Measurements from ENCODE around the gene ODF2. TPM values are rescaled to one million over a fixed set of nuclear protein-coding genes. Genes with fewer than 3 reads are reported as not detected.
A peak's percentile ranks its signal among the peaks of the same experiment; 100 is the strongest.
"Not testable (repeated sequence)": the region's sequence is repeated elsewhere in the genome, so short reads cannot be mapped to it uniquely, and the experiment has no call there.

ODF2 gene
- total RNA-seq, 1 experiment from 2014 or later, result 37.7 TPM

DNA sequence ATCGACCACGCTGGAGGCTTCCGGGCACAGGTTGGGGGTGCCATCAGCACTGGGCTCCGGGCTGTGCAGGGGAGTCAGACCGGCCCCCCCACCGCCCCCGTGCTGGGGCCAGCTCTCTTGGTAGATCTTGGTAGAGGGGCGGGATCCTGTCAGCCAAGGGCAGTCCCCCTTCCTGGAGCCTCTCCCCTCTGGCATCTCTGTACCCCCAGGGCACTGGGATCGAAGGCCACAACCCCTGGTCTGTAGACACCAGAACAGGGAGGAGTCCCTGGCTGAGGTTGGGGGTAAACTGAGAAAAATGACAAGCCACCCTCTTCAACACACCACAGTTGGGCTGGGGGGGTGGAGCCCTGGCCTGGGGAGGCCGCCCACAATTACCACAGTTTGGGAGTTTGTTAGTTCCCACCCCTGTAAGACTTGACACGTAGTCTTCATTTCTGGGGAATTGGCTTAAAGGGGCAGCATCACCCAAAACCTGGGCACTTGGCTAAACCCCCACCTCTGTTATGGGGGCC, 34.3 kb upstream of the ODF2 start:
- in situ Hi-C loops (cut with HindIII; ENCODE audit: low pct_unique_long_range_greater_than_20kb, low sequenced_read_pairs), result no loop called here
- DNase-seq (ENCODE audit: low read depth, low spot score), result no peak

DNA sequence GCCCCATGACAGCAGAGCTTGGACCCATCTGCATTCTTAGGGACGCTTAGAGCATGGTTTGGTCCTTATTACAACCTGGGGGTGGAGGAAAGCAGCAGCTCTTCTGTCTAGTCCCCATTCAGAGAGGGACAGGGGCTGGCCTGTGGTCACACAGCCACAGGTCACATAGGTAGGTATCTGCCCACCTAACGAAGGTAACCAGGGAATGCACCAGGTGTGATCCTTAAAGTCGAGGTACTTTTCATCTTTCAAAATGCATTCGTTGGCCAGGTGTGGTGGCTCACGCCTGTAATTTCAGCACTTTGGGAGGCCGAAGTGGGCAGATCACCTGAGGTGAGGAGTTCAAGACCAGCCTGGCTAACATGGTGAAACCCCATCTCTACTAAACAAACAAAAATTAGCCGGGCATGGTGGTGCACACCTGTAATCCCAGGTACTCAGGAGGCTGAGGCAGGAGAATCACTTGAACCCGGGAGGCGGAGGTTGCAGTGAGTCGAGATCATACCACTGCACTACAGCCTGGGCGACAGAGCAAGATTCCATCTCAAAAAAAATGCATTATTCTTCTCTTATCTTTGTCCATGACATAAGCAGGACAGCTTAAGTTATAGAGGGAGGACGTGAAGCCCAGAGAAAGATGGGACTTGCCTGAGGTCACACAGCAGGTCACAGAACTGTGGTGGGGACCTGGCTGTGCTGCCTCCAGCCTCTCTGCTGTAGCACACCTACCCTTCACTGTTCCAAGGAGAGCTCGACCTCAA, 33.6 kb upstream of the ODF2 start:
- DNase-seq (ENCODE audit: low read depth, low spot score); in situ Hi-C loops (cut with HindIII; ENCODE audit: low pct_unique_long_range_greater_than_20kb, low sequenced_read_pairs): not testable (repeated sequence)

DNA sequence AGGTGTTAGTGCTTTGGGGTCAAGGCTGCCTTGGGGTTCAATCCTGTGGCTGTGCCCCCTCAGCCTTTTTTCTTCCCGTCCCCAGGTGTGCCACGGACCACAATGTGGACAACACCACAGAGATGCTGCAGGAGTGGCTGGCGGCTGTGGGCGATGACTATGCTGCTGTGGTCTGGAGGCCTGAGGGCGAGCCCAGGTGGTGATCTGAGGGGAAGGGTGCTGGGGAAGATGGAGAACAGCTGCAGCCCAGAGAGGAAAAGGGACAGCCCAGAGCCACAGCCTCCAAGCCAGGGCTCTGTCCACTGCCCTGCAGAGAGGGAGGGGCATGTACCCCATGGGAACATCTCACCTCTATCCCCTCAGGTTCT, 33.0 kb upstream of the ODF2 start:
- in situ Hi-C loops (cut with HindIII; ENCODE audit: low pct_unique_long_range_greater_than_20kb, low sequenced_read_pairs), result no loop called here
- DNase-seq (ENCODE audit: low read depth, low spot score), result no peak

DNA sequence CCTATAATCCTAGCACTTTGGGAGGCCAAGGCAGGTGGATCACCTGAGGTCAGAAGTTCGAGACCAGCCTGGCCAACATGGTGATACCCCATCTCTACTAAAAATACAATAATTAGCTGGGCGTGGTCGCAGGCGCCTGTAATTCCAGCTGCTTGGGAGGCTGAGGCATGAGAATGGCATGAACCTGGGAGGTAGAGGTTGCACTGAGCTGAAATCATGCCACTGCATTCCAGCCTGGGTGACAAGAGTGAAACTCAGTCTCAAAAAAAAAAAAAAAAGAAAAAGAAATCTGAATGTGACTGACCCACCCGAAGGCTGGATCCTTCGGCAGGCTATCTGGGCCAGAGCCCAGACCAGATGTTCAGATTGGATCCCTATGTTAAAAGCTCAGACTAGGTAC, 32.5 kb upstream of the ODF2 start:
- DNase-seq (ENCODE audit: low read depth, low spot score); in situ Hi-C loops (cut with HindIII; ENCODE audit: low pct_unique_long_range_greater_than_20kb, low sequenced_read_pairs): not testable (repeated sequence)

DNA sequence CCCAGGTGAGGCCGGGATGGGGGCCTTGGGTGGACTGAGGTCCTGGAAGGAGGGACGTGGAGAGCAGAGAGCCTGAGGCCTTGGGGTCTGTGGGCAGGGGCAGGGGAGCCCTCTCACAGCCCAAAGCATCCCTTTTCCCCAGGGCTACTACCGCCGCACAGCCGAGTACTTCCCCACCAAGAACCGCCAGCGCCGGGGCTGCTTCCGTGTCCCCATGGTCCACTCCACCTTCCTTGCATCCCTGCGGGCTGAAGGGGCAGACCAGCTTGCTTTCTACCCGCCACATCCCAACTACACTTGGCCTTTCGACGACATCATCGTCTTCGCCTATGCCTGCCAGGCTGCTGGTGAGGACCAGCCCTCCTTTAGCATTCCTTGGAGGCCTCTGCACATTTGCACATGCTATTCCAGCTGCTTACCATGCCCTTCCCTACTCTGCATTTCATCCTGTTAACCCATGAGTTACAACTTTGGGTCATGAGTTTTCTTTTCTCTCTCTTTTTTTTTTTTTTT, 31.5 kb upstream of the ODF2 start:
- in situ Hi-C loops (cut with HindIII; ENCODE audit: low pct_unique_long_range_greater_than_20kb, low sequenced_read_pairs), result no loop called here

DNA sequence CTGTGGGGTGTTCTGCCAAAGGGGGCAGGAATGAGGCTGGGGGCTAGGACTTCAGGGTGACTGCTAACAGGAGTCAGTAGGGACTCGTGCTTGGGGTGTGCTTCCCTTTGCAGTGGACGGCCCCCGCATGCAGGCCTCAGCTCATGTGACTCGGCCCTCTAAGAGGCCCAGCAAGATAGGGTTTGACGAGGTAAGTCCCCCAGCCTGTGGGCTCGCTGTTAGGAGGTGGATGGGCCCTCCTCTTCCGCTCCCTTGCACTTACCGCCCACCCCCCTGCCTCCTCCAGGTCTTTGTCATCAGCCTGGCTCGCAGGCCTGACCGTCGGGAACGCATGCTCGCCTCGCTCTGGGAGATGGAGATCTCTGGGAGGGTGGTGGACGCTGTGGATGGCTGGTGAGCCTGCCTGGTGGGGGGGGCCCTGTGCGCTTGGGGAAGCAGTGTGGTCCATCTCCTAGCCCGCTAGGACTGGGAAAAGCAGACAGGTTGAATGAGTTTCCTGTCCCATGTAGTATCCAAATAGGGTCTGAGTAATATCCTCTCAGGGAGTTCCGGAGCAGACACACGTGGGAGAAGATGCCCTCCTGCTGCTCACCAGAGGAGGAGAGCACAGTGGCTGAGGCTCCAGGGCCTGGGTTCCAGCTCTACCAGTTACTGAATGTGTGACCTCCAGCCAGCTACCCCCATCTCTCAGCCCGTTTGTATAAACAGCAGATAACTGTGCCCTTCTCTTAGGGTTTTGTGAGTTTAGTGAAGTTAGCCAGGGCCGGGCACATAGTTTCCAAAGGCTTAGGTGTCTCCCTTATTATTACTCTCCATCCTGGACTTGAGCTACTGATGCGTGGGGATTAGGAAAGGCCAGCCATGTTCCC, 26.9 kb upstream of the ODF2 start:
- in situ Hi-C loops (cut with HindIII; ENCODE audit: low pct_unique_long_range_greater_than_20kb, low sequenced_read_pairs), result no loop called here

More for the DNA sequence above, 31.5 kb upstream of the ODF2 start:
- DNase-seq (ENCODE audit: low read depth, low spot score), result no peak

DNA sequence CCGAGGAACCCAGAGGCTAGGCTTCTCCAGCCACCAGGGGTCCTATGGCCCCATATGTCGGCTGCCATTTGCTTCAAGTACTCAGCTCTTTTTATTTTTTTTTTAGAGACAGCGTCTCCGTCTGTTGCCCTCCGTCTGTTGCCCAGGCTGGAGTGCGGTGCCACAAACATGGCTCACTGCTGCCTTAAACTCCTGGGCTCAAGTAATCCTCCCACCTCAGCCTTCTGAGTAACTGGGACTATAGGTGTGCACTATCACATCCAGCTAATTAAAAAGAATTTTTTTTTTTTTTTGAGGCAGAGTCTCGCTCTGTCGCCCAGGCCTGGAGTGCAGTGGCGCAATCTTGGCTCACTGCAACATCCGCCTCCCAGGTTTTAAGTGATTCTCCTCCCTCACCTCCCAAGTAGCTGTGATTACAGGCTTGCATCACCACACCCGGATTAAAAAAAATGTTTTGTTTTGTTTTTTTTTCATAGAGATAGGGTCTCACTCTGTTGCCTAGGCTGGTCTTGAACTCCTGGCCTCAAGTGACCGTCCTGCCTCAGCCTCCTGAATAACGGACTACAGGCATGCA, 26.2 kb upstream of the ODF2 start:
- in situ Hi-C loops (cut with HindIII; ENCODE audit: low pct_unique_long_range_greater_than_20kb, low sequenced_read_pairs), result no loop called here
- DNase-seq (ENCODE audit: low read depth, low spot score), result no peak

More for the DNA sequence above, 26.9 kb upstream of the ODF2 start:
- no peak for DNase-seq (ENCODE audit: low read depth, low spot score)

DNA sequence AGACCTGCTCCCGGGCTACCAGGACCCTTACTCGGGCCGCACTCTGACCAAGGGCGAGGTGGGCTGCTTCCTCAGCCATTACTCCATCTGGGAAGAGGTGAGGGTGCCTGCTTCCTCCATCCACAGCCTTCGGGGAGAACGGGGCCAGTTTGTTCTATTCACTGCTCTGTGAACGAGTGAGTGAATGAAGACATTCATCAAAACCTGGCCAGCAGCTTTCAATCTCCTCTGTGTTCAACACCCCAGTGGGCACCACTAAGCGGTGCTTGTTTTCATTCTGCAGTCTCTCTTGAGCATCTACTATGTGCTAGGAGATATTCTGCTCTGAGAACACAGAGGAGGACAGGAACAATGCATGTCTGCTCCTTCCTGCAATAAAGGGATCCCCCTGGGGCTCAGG, 24.6 kb upstream of the ODF2 start:
- in situ Hi-C loops (cut with HindIII; ENCODE audit: low pct_unique_long_range_greater_than_20kb, low sequenced_read_pairs), result no loop called here
- no peak for DNase-seq (ENCODE audit: low read depth, low spot score)

DNA sequence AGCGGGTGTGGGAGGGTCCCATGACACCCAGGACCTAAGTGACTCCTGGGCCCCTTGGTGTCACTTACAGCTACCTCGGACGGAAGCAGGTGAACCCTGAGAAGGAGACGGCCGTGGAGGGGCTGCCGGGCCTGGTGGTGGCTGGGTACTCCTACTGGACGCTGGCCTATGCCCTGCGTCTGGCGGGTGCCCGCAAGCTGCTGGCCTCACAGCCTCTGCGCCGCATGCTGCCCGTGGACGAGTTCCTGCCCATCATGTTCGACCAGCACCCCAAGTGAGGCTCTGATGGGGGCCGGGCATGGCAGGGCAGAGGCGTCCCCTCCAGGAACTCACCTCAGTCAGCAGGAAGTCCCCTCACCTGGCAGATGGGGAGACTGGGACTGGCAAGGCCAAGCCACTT, 21.5 kb upstream of the ODF2 start:
- in situ Hi-C loops (cut with HindIII; ENCODE audit: low pct_unique_long_range_greater_than_20kb, low sequenced_read_pairs), result no loop called here

DNA sequence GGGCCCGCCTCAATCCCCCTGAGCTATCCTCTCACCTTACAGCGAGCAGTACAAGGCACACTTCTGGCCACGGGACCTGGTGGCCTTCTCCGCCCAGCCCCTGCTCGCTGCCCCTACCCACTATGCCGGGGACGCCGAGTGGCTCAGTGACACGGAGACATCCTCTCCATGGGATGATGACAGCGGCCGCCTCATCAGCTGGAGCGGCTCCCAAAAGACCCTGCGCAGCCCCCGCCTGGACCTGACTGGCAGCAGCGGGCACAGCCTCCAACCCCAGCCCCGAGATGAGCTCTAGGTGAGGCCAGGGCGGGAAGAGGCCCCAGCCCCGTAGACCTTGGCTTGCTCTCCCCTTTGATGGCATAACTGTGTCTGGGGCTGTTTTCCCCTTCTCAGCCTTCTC, 20.2 kb upstream of the ODF2 start:
- in situ Hi-C loops (cut with HindIII; ENCODE audit: low pct_unique_long_range_greater_than_20kb, low sequenced_read_pairs), result no loop called here
- DNase-seq (ENCODE audit: low read depth, low spot score), result no peak

More for the DNA sequence above, 21.5 kb upstream of the ODF2 start:
- DNase-seq (ENCODE audit: low read depth, low spot score), result no peak

DNA sequence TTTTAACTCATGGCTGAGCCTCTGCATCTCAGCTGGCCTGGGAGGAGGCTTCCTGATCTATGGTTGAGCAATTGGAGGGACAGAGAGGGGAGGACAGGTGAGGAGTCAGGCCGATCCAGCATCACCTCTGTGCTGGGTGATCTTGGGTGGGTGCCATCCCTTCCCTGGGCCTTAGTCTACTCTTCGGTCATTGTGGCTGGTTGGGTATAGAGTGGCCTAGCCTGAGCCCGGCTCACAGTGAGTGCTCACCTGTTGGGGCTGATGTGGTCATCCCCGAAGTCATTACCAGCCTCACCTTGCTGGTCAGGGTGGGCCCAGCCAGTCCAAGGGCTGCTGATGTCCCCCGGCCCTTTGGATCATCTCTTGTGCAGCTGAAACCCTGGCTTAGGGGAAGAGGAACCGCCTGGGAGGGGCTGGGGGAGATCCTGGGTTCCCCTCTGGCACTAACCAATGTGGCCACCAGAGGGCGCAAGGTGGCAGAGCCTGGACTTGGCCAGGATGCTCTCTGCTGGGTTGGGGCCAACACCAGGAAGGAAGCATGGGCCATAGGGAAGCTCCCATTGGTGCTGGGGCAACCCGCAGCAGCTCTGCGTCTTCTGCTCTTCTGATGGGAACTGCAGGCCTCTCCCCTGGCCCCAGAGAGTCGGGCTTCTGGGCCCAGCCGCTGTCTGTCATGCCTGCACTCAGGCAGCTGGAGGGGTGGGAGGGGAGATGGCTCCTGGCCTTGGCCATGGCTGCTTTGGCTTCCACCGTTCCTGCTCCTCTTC, 17.3 kb upstream of the ODF2 start:
- peak; percentile 88 for DNase-seq (ENCODE audit: low read depth, low spot score)
- in situ Hi-C loops (cut with HindIII; ENCODE audit: low pct_unique_long_range_greater_than_20kb, low sequenced_read_pairs), result no loop called here

DNA sequence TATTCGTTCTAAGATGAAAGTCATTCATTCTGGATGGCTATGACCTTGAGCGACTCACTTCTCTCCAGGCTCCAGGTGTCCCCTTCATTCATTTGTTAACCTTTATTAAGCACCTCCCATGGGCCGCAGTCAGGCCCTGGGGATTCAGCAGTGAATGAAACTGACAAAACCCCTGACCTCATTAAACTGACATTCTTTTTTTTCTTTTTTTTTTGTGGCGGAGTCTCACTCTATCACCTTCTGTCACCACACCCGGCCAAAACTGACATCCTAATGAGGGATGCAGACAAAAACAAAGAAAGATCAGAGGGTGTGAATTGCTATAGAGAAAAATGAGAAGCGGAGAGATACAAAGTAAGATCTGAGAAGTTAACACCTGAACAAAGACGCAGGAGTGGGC, 16.5 kb upstream of the ODF2 start:
- in situ Hi-C loops (cut with HindIII; ENCODE audit: low pct_unique_long_range_greater_than_20kb, low sequenced_read_pairs), result no loop called here
- DNase-seq (ENCODE audit: low read depth, low spot score), result no peak

DNA sequence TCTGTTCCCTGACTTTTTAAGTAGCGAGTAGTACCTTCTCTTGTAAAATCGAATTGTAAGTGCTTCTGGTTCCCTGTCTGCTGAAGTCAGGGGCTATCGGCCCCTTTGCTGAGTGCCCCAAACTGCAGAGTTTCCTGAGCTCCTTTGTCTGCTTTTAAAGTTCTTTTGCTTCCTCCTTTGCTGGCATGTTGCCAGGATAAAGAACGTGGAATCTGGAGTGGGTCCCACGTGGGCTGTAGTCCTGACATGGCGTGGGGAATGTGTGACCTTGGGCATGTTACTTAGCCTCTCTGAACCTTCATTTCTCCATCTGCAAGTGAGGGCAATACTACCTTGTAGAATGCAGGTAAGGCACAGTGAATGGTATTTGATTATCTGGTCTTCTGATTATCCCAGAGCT, 13.7 kb upstream of the ODF2 start:
- in situ Hi-C loops (cut with HindIII; ENCODE audit: low pct_unique_long_range_greater_than_20kb, low sequenced_read_pairs), result no loop called here
- DNase-seq (ENCODE audit: low read depth, low spot score), result no peak

DNA sequence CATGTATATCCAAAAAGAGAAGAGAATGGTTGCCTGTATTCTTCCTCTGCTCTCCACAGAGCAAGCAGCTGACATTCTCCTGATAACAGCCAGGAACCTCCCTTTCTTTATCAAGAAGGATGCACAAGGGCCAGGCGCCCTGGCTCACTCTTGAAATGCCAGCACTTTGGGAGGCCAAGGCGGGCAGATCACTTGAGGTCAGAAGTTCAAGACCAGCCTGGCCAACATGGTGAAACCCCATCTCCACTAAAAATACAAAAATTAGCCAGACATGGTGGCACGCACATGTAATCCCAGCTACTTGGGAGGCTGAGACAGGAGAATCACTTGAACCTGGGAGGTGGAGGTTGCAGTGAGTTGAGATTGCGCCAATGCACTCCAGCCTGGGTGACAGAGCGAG, 9.3 kb upstream of the ODF2 start:
- DNase-seq (ENCODE audit: low read depth, low spot score); in situ Hi-C loops (cut with HindIII; ENCODE audit: low pct_unique_long_range_greater_than_20kb, low sequenced_read_pairs): not testable (repeated sequence)

DNA sequence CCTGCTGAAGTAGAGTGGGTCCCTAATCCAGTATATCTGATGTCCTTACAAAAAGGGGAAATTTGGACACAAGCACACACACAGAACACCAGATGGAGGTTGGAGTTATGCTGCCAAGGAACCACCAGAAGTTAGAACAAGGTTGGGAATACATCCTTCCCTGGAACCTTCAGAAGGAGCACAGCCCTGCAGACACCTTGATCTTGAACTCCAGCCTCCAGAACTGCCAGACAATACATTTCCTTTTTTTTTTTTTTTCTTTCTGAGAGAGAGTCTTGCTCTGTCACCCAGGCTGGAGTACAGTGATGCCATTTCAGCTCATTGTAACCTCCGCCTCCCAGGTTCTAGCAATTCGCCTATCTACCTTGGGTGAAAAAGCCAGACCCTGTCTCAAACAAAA, 7.1 kb upstream of the ODF2 start:
- DNase-seq (ENCODE audit: low read depth, low spot score), result no peak
- in situ Hi-C loops (cut with HindIII; ENCODE audit: low pct_unique_long_range_greater_than_20kb, low sequenced_read_pairs), result no loop called here

DNA sequence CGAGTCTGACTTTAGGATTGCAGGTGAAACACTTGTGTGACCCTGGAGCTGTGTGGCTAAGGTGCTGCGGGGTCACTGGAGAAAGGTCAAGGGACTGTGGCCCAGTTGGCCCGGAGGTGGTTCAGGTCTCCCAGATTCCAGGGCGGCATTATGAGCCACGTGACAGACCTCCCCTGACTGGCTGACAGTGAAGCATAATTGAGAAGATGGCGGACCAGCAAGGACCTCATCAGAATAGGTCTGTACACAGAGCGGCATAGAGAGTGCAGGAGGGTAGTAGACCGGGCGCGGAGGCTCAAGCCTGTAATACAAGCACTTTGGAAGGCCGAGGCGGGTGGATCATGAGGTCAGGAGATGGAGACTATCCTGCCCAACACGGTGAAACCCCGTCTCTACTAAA, 815 bp upstream of the ODF2 start:
- in situ Hi-C loops (cut with HindIII; ENCODE audit: low pct_unique_long_range_greater_than_20kb, low sequenced_read_pairs), result no loop called here
- DNase-seq (ENCODE audit: low read depth, low spot score), result no peak

DNA sequence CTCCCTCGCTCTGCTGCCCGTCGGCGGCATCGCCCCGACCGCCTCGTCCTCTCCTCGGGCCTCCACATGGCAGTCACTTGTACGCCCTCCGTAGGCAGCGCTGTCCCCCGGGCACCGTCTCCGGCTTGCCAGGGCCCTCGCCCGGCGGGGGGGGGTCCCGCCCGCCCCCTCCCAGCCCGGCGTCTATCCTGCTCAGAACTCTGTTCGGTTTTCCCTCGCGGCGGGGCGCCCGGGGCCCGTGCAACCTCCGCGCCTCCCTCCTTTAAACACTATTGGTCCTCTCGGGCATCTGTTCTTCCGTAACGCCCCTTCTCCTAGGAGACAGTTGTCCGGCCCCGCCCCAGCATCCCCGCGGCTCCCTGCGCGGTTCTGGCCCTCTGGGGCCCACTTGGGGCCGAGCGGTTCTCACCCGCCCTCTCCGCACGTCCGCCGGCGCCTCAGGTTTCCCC, 831 bp downstream of the ODF2 start:
- in situ Hi-C loops (cut with HindIII; ENCODE audit: low pct_unique_long_range_greater_than_20kb, low sequenced_read_pairs), result no loop called here
- peak; percentile 73 for DNase-seq (ENCODE audit: low read depth, low spot score)

All from SK-MEL-5 (cell line).